Liver (tissue), 9 donors: ENCODE results near the gene OSGIN1. TPM values are rescaled to one million over a fixed set of nuclear protein-coding genes. Genes with fewer than 3 reads are reported as not detected.

Experiments used
- DNase-seq: peaks from one replicate; pipeline ENCODE4 v3.0.0-alpha.2; 2017; ENCODE audit warnings: low spot score
- H3K27ac ChIP-seq, 2 donors: one replicate each; pipeline ENCODE4 v1.7.0; 2013; ENCODE audit warnings: inconsistent platforms in 2 of 2, low read length in 2 of 2, control low read depth in 1 of 2, low read depth in 1 of 2, mild to moderate bottlenecking in 1 of 2
- H3K27me3 ChIP-seq, 4 donors: one replicate each; pipeline versions ENCODE4 v1.6.1 to v1.7.0; 2013; ENCODE audit warnings: low read length in 3 of 4, inconsistent platforms in 1 of 4, mild to moderate bottlenecking in 1 of 4, moderate library complexity in 1 of 4; ENCODE audit not compliant: control insufficient read depth in 4 of 4, insufficient read depth in 4 of 4
- H3K36me3 ChIP-seq, 4 donors: one replicate each; pipeline versions ENCODE4 v1.6.1 to v1.7.0; 2013; ENCODE audit warnings: low read length in 3 of 4, mild to moderate bottlenecking in 3 of 4, low read depth in 1 of 4, moderate library complexity in 1 of 4; ENCODE audit not compliant: control insufficient read depth in 4 of 4, insufficient read depth in 3 of 4
- H3K4me1 ChIP-seq, 4 donors: one replicate each; pipeline versions ENCODE4 v1.6.1 to v1.7.0; 2013; ENCODE audit warnings: low read length in 3 of 4, mild to moderate bottlenecking in 3 of 4, moderate library complexity in 1 of 4; ENCODE audit not compliant: control insufficient read depth in 4 of 4, insufficient read depth in 4 of 4
- H3K4me3 ChIP-seq, 3 donors: one replicate each; pipeline versions ENCODE4 v1.6.1 to v1.7.0; 2013; ENCODE audit warnings: low read length in 3 of 3, control low read depth in 1 of 3, low read depth in 1 of 3, mild to moderate bottlenecking in 1 of 3
- H3K9ac ChIP-seq, 2 donors: one replicate each; pipeline ENCODE4 v1.7.0; 2013; ENCODE audit warnings: low read length in 2 of 2, mild to moderate bottlenecking in 2 of 2, moderate library complexity in 2 of 2, control low read depth in 1 of 2, low read depth in 1 of 2
- H3K9me3 ChIP-seq, 4 donors: one replicate each; pipeline versions ENCODE4 v1.6.1 to v1.7.0; 2013; ENCODE audit warnings: low read length in 3 of 4; ENCODE audit not compliant: control insufficient read depth in 4 of 4
- EGR1 ChIP-seq, 2 donors: IDR thresholded peaks; 2 replicates each; pipeline ENCODE4 v1.6.1; 2016 to 2018; ENCODE audit warnings: antibody characterized with exemption in 2 of 2, low read depth in 2 of 2
- FOXA1 ChIP-seq: IDR thresholded peaks from 2 replicates; pipeline ENCODE4 v1.6.1; 2016; ENCODE audit warnings: antibody characterized with exemption
- FOXA2 ChIP-seq: IDR thresholded peaks from 2 replicates; pipeline ENCODE4 v1.6.1; 2016; ENCODE audit warnings: antibody characterized with exemption
- HNF4A ChIP-seq, 2 donors: conservative IDR thresholded peaks; 2 replicates each; pipeline ENCODE4 v1.6.1; 2016; ENCODE audit warnings: antibody characterized with exemption in 2 of 2, mild to moderate bottlenecking in 2 of 2
- HNF4G ChIP-seq: IDR thresholded peaks from 2 replicates; pipeline ENCODE4 v1.6.1; 2016; ENCODE audit warnings: antibody characterized with exemption
- NR2F2 ChIP-seq: IDR thresholded peaks from 2 replicates; pipeline ENCODE4 v1.6.1; 2016; ENCODE audit warnings: antibody characterized with exemption
- RXRA ChIP-seq, 2 donors: IDR thresholded peaks; 2 replicates each; pipeline ENCODE4 v1.6.1; 2017 to 2018; ENCODE audit warnings: antibody characterized with exemption in 2 of 2, mild to moderate bottlenecking in 1 of 2
- SP1 ChIP-seq: IDR thresholded peaks from 2 replicates; pipeline ENCODE4 v1.6.1; 2018; ENCODE audit warnings: antibody characterized with exemption, mild to moderate bottlenecking
- TAF1 ChIP-seq: conservative IDR thresholded peaks from 2 replicates; pipeline ENCODE4 v1.6.1; 2016; ENCODE audit warnings: antibody characterized with exemption, mild to moderate bottlenecking
- WGBS: extraction: QIAGEN DNeasy Blood & Tissue Kit; methylation state at CpG from one replicate; pipeline ENCODE4 v1.1.7; 2013; 5-methylcytosine and 5-hydroxymethylcytosine counted together
- polyA plus RNA-seq, 2 donors: library from polyadenylated mRNA; stranded (reverse) in 1 of 2; unstranded in 1 of 2; fragments of 200-250 nt in 1 of 2; fragments of >200 nt in 1 of 2; fragmentation: Nextera tagmentation in 1 of 2; extraction: Ambion mirVana in 1 of 2; gene quantifications; one replicate each; pipeline versions ENCODE4 v1.2.1 to v1.2.3, GENCODE V29; 2013 to 2015
- total RNA-seq, 2 donors: library from RNA; depleted of rRNA; stranded (reverse); fragments of >200 nt; gene quantifications; one replicate each; pipeline ENCODE4 v1.2.3, GENCODE V29; 2014
- TF ChIP-seq, protein P1 (sequence below): IDR thresholded peaks from 2 replicates; pipeline ENCODE4 v1.6.1; 2016; ENCODE audit warnings: antibody characterized with exemption
- TF ChIP-seq, protein P2 (sequence below): IDR thresholded peaks from 2 replicates; pipeline ENCODE4 v1.6.1; 2016; ENCODE audit warnings: antibody characterized with exemption
- TF ChIP-seq, protein P3 (sequence below): IDR thresholded peaks from 2 replicates; pipeline ENCODE4 v1.6.1; 2016; ENCODE audit warnings: antibody characterized with exemption, mild to moderate bottlenecking
- TF ChIP-seq, protein P4 (sequence below): IDR thresholded peaks from 2 replicates; pipeline ENCODE4 v1.6.1; 2016; ENCODE audit warnings: antibody characterized with exemption
- donor health status: healthy.
- donor health status: healthy.
- donor health status: healthy.
- donor health status: healthy.
- donor health status: healthy.

OSGIN1 gene
- total and polyA plus RNA-seq, 4 donors: 7.1 to 90.4 (median 60.4) TPM

DNA sequence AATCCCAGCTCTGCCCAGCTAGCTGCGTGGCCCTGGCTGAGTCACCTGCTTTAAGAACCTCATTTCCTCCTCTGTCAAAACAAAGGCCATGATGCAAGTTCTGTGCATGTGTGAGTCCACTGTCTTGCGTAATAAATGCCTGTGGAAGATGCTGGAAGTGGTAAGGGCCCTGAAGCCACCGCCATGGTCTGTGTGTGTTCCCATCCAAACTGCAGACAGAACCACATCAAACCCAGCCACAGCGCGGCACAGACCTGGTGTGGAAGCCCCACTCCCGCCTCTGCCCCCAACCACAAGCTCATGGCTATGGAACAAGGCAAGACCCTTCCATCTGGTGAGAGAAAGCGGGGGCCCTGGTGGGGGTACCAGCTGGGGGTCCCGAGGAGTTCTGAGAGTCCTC lies 41.0 kb downstream of the OSGIN1 start:
- 88% methylated on average over 8 of the region's 8 CpGs for WGBS
- H3K36me3 ChIP-seq: peaks cover 4 to 60% (median 14%) of the 10 kb centered on the region in 4 donors
- H3K27ac ChIP-seq: no peak overlapping the region
- H3K27me3 ChIP-seq: no peaks in the 10 kb centered on the region
- DNase-seq: no peak
- H3K9me3 ChIP-seq: no peaks in the 10 kb centered on the region
- no peak overlapping the region for H3K9ac ChIP-seq
- no peak overlapping the region for H3K4me3 ChIP-seq
- no peak for TF ChIP-seq NR2F2
- TF ChIP-seq EGR1 (IDR thresholded peaks at IDR 0.05; ENCODE audit: low read depth in 2 of 2): no peak
- TF ChIP-seq, protein P1, sequence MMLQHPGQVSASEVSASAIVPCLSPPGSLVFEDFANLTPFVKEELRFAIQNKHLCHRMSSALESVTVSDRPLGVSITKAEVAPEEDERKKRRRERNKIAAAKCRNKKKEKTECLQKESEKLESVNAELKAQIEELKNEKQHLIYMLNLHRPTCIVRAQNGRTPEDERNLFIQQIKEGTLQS: no peak
- no peak for TF ChIP-seq RXRA (IDR thresholded peaks at IDR 0.05)
- no peak for TF ChIP-seq SP1
- H3K4me1 ChIP-seq: no peaks in the 10 kb centered on the region

DNA sequence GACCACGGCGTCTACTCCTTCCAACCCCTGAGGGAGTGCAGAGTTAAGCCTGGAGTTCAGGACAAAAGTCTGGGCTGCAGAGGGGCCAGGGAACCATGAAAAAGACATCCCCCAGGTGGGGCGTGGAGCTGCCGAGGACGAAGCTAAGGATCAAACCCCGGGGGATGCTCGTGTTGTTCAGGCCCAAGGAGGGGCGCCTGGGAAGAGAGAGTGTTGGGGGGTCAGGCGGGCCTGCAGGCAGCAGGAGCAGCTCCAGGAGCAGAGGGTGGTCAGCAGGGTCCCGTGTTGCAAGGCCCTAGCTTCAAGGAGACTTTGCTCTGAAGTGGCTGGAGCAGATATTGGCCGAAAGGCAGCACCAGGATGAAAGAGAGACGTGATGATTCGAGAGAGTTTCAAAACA lies 41.7 kb downstream of the OSGIN1 start:
- Histone ChIP-seq H3K36me3 (peaks cover 4 to 60% (median 13%) of the 10 kb centered on the region in 4 donors), H3K27me3 (no peaks in the 10 kb centered on the region), H3K27ac (no peak overlapping the region), H3K9me3 (no peaks in the 10 kb centered on the region), H3K9ac (no peak overlapping the region), H3K4me1 (no peaks in the 10 kb centered on the region), H3K4me3 (no peak overlapping the region)
- 86% methylated on average over 13 of the region's 13 CpGs for WGBS
- TF ChIP-seq TAF1: no peak
- TF ChIP-seq, protein P2, sequence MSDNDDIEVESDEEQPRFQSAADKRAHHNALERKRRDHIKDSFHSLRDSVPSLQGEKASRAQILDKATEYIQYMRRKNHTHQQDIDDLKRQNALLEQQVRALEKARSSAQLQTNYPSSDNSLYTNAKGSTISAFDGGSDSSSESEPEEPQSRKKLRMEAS: no peak
- no peak for TF ChIP-seq FOXA2
- TF ChIP-seq HNF4G: no peak
- TF ChIP-seq SP1: no peak
- TF ChIP-seq, protein P1: no peak
- TF ChIP-seq, protein P3, sequence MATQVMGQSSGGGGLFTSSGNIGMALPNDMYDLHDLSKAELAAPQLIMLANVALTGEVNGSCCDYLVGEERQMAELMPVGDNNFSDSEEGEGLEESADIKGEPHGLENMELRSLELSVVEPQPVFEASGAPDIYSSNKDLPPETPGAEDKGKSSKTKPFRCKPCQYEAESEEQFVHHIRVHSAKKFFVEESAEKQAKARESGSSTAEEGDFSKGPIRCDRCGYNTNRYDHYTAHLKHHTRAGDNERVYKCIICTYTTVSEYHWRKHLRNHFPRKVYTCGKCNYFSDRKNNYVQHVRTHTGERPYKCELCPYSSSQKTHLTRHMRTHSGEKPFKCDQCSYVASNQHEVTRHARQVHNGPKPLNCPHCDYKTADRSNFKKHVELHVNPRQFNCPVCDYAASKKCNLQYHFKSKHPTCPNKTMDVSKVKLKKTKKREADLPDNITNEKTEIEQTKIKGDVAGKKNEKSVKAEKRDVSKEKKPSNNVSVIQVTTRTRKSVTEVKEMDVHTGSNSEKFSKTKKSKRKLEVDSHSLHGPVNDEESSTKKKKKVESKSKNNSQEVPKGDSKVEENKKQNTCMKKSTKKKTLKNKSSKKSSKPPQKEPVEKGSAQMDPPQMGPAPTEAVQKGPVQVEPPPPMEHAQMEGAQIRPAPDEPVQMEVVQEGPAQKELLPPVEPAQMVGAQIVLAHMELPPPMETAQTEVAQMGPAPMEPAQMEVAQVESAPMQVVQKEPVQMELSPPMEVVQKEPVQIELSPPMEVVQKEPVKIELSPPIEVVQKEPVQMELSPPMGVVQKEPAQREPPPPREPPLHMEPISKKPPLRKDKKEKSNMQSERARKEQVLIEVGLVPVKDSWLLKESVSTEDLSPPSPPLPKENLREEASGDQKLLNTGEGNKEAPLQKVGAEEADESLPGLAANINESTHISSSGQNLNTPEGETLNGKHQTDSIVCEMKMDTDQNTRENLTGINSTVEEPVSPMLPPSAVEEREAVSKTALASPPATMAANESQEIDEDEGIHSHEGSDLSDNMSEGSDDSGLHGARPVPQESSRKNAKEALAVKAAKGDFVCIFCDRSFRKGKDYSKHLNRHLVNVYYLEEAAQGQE: no peak
- TF ChIP-seq HNF4A (conservative IDR thresholded peaks at IDR 0.05): no peak
- TF ChIP-seq RXRA (IDR thresholded peaks at IDR 0.05): no peak
- TF ChIP-seq NR2F2: no peak
- TF ChIP-seq, protein P4, sequence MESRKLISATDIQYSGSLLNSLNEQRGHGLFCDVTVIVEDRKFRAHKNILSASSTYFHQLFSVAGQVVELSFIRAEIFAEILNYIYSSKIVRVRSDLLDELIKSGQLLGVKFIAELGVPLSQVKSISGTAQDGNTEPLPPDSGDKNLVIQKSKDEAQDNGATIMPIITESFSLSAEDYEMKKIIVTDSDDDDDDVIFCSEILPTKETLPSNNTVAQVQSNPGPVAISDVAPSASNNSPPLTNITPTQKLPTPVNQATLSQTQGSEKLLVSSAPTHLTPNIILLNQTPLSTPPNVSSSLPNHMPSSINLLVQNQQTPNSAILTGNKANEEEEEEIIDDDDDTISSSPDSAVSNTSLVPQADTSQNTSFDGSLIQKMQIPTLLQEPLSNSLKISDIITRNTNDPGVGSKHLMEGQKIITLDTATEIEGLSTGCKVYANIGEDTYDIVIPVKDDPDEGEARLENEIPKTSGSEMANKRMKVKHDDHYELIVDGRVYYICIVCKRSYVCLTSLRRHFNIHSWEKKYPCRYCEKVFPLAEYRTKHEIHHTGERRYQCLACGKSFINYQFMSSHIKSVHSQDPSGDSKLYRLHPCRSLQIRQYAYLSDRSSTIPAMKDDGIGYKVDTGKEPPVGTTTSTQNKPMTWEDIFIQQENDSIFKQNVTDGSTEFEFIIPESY: no peak
- TF ChIP-seq FOXA1: no peak
- no peak for DNase-seq
